Panc1 (cell line): Measurements from ENCODE around the gene CHSY3. TPM values are rescaled to one million over a fixed set of nuclear protein-coding genes. Genes with fewer than 3 reads are reported as not detected.

Source experiments
- ATAC-seq: fragments of 200-7000 bp; cut with Tn5 transposase; 2 replicates; pipeline ENCODE4 v1.9.1; 2020; ENCODE audit warnings: mild to moderate bottlenecking, moderate library complexity
- BruUV-seq: library from RNA; stranded (reverse); fragments of 400-500 nt; replicated peaks from 2 replicates; lab custom pipeline; 2021; lab: Mats Ljungman, UMichigan
- CTCF ChIA-PET: fragments of 300-600 bp; sonication (Branson Sonifier 250); formaldehyde crosslinking; loops from one replicate; lab custom pipeline; 2022; ENCODE audit warnings: antibody characterized with exemption; lab: Charles Lee
- POLR2A ChIA-PET: fragments of 300-600 bp; sonication (Branson Sonifier 250); formaldehyde crosslinking; loops from one replicate; lab custom pipeline; 2022; ENCODE audit warnings: antibody characterized with exemption; lab: Charles Lee
- DNase-seq: peaks from one replicate; pipeline ENCODE4 v3.0.0-alpha.2; 2010; ENCODE audit warnings: low read depth, low spot score
- H3K27ac ChIP-seq: 2 replicates; pipeline ENCODE4 v1.5.1; 2011; ENCODE audit warnings: mild to moderate bottlenecking, low read length, inconsistent platforms
- H3K27me3 ChIP-seq: fragments of 200-500 bp; sonication (Bioruptor generic); 2 replicates; pipeline ENCODE4 v1.6.0; 2014; ENCODE audit warnings: low read length, inconsistent platforms; ENCODE audit not compliant: control insufficient read depth, insufficient read depth
- H3K36me3 ChIP-seq: fragments of 200-500 bp; sonication (Bioruptor generic); 2 replicates; pipeline ENCODE4 v1.5.1; 2014; ENCODE audit warnings: inconsistent platforms, mild to moderate bottlenecking, low read length, moderate library complexity; ENCODE audit not compliant: control insufficient read depth, insufficient read depth
- H3K4me1 ChIP-seq: 2 replicates; pipeline ENCODE4 v1.5.1; 2011; ENCODE audit warnings: inconsistent platforms, mild to moderate bottlenecking, low read length, moderate library complexity; ENCODE audit not compliant: control insufficient read depth, insufficient read depth
- H3K4me3 ChIP-seq, 2 experiments: 2 replicates each; pipeline ENCODE4 v1.5.1; 2011 to 2012; ENCODE audit warnings: low read depth in 2 of 2, low read length in 2 of 2, mild to moderate bottlenecking in 2 of 2, inconsistent platforms in 1 of 2, moderate library complexity in 1 of 2
- H3K9me3 ChIP-seq: fragments of 200-500 bp; sonication (Bioruptor generic); 2 replicates; pipeline ENCODE4 v1.5.1; 2014; ENCODE audit warnings: low read depth, mild to moderate bottlenecking, inconsistent platforms, low read length, moderate library complexity; ENCODE audit not compliant: control insufficient read depth, insufficient read depth
- POLR2AphosphoS5 ChIP-seq: IDR thresholded peaks from 2 replicates; pipeline ENCODE4 v1.6.1; 2012; ENCODE audit warnings: mild to moderate bottlenecking, low read depth, low read length, moderate library complexity
- SIN3A ChIP-seq: IDR thresholded peaks from 2 replicates; pipeline ENCODE4 v1.6.1; 2012; ENCODE audit warnings: low read depth, mild to moderate bottlenecking, low read length, moderate library complexity, borderline replicate concordance; ENCODE audit not compliant: insufficient read depth
- TCF7L2 ChIP-seq: IDR thresholded peaks from 2 replicates; pipeline ENCODE4 v1.6.1; 2011; ENCODE audit warnings: mild to moderate bottlenecking, low read depth, low read length, inconsistent platforms
- in situ Hi-C: cut with HindIII; loops from 2 replicates; pipeline ENCODE4 v1.10.0; 2016; ENCODE audit warnings: low sequenced_read_pairs, low pct_unique_long_range_greater_than_20kb
- intact Hi-C: fragments of 100-400 bp; cut with micrococcal nuclease; formaldehyde crosslinking; loops from one replicate; pipeline ENCODE4 v1.10.0; 2022; ENCODE audit not compliant: unreplicated experiment
- total RNA-seq: library from RNA; stranded (reverse); gene quantifications from one replicate; pipeline ENCODE4 v1.2.1, GENCODE V29; 2021; ENCODE audit not compliant: unreplicated experiment
- TF ChIP-seq, protein P1 (sequence below): fragments of 450-650 bp; IDR thresholded peaks from 2 replicates; pipeline ENCODE4 v1.5.1; 2017; ENCODE audit warnings: mild to moderate bottlenecking
- TF ChIP-seq, protein P2 (sequence below), 2 experiments: IDR thresholded peaks; 2 replicates each; pipeline ENCODE4 v1.6.1; 2011 to 2012; ENCODE audit warnings: low read depth in 2 of 2, control low read depth in 1 of 2, low read length in 1 of 2, mild to moderate bottlenecking in 1 of 2, moderate library complexity in 1 of 2; ENCODE audit not compliant: insufficient read depth in 1 of 2

The CHSY3 gene
- total RNA-seq, 1 experiment from 2014 or later: not detected

DNA sequence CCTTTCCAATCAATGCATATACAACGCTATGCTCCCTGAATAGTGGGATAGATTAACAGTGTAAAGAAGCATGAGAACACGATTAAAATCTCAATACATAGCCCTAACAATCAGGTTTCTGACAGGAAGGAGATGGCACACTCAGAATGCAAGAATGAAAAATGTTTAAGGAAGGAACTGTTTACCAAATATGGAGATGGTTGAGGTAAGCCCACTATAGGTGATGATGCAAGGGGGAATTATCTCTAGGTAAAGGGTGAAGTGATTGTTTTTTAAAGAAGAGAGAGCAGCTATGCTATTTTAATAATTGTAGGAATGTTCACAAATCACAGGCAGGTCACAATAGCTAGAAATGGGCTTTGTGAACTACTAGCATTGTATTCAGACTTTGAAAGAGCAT, 302.4 kb downstream of the CHSY3 start:
- H3K27ac ChIP-seq: no peak overlapping the region
- no peak overlapping the region for H3K4me3 ChIP-seq
- POLR2A ChIA-PET: no interaction called here
- in situ Hi-C loops (no loop called here), intact Hi-C loops (no loop called here)
- no peak for ATAC-seq
- TF ChIP-seq SIN3A (no peak), TCF7L2 (no peak), POLR2AphosphoS5 (no peak)
- TF ChIP-seq, protein P1, sequence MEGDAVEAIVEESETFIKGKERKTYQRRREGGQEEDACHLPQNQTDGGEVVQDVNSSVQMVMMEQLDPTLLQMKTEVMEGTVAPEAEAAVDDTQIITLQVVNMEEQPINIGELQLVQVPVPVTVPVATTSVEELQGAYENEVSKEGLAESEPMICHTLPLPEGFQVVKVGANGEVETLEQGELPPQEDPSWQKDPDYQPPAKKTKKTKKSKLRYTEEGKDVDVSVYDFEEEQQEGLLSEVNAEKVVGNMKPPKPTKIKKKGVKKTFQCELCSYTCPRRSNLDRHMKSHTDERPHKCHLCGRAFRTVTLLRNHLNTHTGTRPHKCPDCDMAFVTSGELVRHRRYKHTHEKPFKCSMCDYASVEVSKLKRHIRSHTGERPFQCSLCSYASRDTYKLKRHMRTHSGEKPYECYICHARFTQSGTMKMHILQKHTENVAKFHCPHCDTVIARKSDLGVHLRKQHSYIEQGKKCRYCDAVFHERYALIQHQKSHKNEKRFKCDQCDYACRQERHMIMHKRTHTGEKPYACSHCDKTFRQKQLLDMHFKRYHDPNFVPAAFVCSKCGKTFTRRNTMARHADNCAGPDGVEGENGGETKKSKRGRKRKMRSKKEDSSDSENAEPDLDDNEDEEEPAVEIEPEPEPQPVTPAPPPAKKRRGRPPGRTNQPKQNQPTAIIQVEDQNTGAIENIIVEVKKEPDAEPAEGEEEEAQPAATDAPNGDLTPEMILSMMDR: no peak
- TF ChIP-seq, protein P2, sequence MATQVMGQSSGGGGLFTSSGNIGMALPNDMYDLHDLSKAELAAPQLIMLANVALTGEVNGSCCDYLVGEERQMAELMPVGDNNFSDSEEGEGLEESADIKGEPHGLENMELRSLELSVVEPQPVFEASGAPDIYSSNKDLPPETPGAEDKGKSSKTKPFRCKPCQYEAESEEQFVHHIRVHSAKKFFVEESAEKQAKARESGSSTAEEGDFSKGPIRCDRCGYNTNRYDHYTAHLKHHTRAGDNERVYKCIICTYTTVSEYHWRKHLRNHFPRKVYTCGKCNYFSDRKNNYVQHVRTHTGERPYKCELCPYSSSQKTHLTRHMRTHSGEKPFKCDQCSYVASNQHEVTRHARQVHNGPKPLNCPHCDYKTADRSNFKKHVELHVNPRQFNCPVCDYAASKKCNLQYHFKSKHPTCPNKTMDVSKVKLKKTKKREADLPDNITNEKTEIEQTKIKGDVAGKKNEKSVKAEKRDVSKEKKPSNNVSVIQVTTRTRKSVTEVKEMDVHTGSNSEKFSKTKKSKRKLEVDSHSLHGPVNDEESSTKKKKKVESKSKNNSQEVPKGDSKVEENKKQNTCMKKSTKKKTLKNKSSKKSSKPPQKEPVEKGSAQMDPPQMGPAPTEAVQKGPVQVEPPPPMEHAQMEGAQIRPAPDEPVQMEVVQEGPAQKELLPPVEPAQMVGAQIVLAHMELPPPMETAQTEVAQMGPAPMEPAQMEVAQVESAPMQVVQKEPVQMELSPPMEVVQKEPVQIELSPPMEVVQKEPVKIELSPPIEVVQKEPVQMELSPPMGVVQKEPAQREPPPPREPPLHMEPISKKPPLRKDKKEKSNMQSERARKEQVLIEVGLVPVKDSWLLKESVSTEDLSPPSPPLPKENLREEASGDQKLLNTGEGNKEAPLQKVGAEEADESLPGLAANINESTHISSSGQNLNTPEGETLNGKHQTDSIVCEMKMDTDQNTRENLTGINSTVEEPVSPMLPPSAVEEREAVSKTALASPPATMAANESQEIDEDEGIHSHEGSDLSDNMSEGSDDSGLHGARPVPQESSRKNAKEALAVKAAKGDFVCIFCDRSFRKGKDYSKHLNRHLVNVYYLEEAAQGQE (IDR thresholded peaks at IDR 0.05; ENCODE audit: insufficient read depth in 1 of 2, low read depth in 2 of 2, low read length in 1 of 2): no peak
- DNase-seq: no peak
- no peaks in the 10 kb centered on the region for H3K27me3 ChIP-seq
- H3K36me3 ChIP-seq: no peaks in the 10 kb centered on the region
- no TSS peak for BruUV-seq
- no peaks in the 10 kb centered on the region for H3K4me1 ChIP-seq
- CTCF ChIA-PET: no interaction called here
- H3K9me3 ChIP-seq: no peaks in the 10 kb centered on the region

DNA sequence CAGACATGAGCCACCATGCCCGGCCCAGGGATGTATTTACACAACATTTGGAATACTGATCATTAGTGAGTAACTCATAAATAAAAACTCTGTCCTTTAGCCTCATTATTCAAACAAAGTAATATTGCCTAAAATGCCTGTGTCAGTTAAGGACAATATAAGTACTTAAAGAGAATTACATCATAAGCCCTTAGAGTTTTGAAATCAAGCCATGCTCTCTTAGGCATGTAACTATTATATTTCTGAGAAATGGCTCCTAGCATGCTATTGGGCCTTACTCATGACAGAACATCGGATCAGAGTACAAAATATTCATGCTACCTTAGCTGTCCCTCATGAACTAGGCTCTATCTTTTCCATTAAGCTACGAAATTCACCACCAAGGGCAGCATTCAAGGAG, 309.3 kb downstream of the CHSY3 start:
- no peak for DNase-seq
- intact Hi-C loops: no loop called here
- no peaks in the 10 kb centered on the region for H3K4me1 ChIP-seq
- no peaks in the 10 kb centered on the region for H3K27me3 ChIP-seq
- H3K27ac ChIP-seq: no peak overlapping the region
- ChIA-PET CTCF (no interaction called here), POLR2A (no interaction called here)
- BruUV-seq: no TSS peak
- no peaks in the 10 kb centered on the region for H3K36me3 ChIP-seq
- no peak for ATAC-seq
- TF ChIP-seq, protein P2 (IDR thresholded peaks at IDR 0.05; ENCODE audit: insufficient read depth in 1 of 2, low read depth in 2 of 2, low read length in 1 of 2): no peak
- TF ChIP-seq TCF7L2: no peak
- TF ChIP-seq SIN3A: no peak
- TF ChIP-seq, protein P1: no peak
- TF ChIP-seq POLR2AphosphoS5: no peak
- in situ Hi-C loops: no loop called here
- H3K4me3 ChIP-seq: no peak overlapping the region
- no peaks in the 10 kb centered on the region for H3K9me3 ChIP-seq
